Nephron progenitor cell (in vitro differentiated cells): ENCODE measurements around the gene FTO.
A peak's percentile ranks its signal among the peaks of the same experiment; 100 is the strongest.

Experiments
- DNase-seq: peaks from one replicate; pipeline ENCODE4 v3.0.0; 2021
- H3K27ac Mint-ChIP-seq: 2 replicates; pipeline ENCODE4 v1.8.0; 2021; ENCODE audit warnings: mild to moderate bottlenecking, moderate library complexity, mixed read lengths
- H3K27me3 Mint-ChIP-seq: 2 replicates; pipeline ENCODE4 v1.8.0; 2021; ENCODE audit warnings: mild to moderate bottlenecking, low read depth, mixed read lengths; ENCODE audit not compliant: poor library complexity
- H3K36me3 Mint-ChIP-seq: 2 replicates; pipeline ENCODE4 v1.8.0; 2021; ENCODE audit warnings: low read depth, mixed read lengths
- H3K4me1 Mint-ChIP-seq: 2 replicates; pipeline ENCODE4 v1.8.0; 2021; ENCODE audit warnings: mixed read lengths
- H3K4me3 Mint-ChIP-seq: 2 replicates; pipeline ENCODE4 v1.8.0; 2021; ENCODE audit warnings: mild to moderate bottlenecking, moderate library complexity, mixed read lengths
- H3K9me3 Mint-ChIP-seq: 2 replicates; pipeline ENCODE4 v1.8.0; 2021; ENCODE audit warnings: mild to moderate bottlenecking, moderate library complexity, mixed read lengths
- CTCF ChIP-seq: fragments of 200-600 bp; sonication (generic); IDR thresholded peaks from 2 replicates; pipeline ENCODE4 v1.5.0; 2021; ENCODE audit warnings: antibody characterized with exemption

FTO gene

GRCh38 chr16:54165912-54166865, 462.2 kb downstream of the FTO start:
- no peak overlapping the region for H3K4me3 Mint-ChIP-seq
- peaks cover 21% of the 10 kb centered on the region for H3K4me1 Mint-ChIP-seq
- no peaks in the 10 kb centered on the region for H3K36me3 Mint-ChIP-seq
- peaks cover 32% of the 10 kb centered on the region for H3K27me3 Mint-ChIP-seq
- no peaks in the 10 kb centered on the region for H3K9me3 Mint-ChIP-seq
- H3K27ac Mint-ChIP-seq: no peak overlapping the region
- no peak for TF ChIP-seq CTCF
- DNase-seq: no peak

GRCh38 chr16:54169112-54169511, 465.2 kb downstream of the FTO start:
- no peak for TF ChIP-seq CTCF
- H3K27ac Mint-ChIP-seq: no peak overlapping the region
- H3K4me1 Mint-ChIP-seq: peaks cover 33% of the 10 kb centered on the region
- H3K9me3 Mint-ChIP-seq: no peaks in the 10 kb centered on the region
- no peak overlapping the region for H3K4me3 Mint-ChIP-seq
- peaks cover 44% of the 10 kb centered on the region for H3K27me3 Mint-ChIP-seq
- no peaks in the 10 kb centered on the region for H3K36me3 Mint-ChIP-seq
- DNase-seq: no peak

GRCh38 chr16:54171626-54172537, 467.9 kb downstream of the FTO start:
- no peaks in the 10 kb centered on the region for H3K36me3 Mint-ChIP-seq
- no peak overlapping the region for H3K4me3 Mint-ChIP-seq
- no peak for TF ChIP-seq CTCF
- no peaks in the 10 kb centered on the region for H3K9me3 Mint-ChIP-seq
- peaks cover 54% of the 10 kb centered on the region for H3K4me1 Mint-ChIP-seq
- H3K27me3 Mint-ChIP-seq: peaks cover 49% of the 10 kb centered on the region
- no peak for DNase-seq
- no peak overlapping the region for H3K27ac Mint-ChIP-seq

GRCh38 chr16:54173490-54173889, 469.5 kb downstream of the FTO start:
- Mint-ChIP-seq H3K36me3 (no peaks in the 10 kb centered on the region), H3K27ac (no peak overlapping the region), H3K4me3 (no peak overlapping the region), H3K4me1 (peaks cover 70% of the 10 kb centered on the region), H3K9me3 (no peaks in the 10 kb centered on the region), H3K27me3 (peaks cover 40% of the 10 kb centered on the region)
- no peak for DNase-seq
- no peak for TF ChIP-seq CTCF

- H3K27me3 Mint-ChIP-seq: peaks cover 37% of the 10 kb centered on the region
- no peak for TF ChIP-seq CTCF
- H3K4me1 Mint-ChIP-seq: peaks cover 76% of the 10 kb centered on the region
Observed at GRCh38 chr16:54174201-54174600, 470.2 kb downstream of the FTO start.

More at GRCh38 chr16:54174201-54174600, 470.2 kb downstream of the FTO start:
- Mint-ChIP-seq H3K4me3 (peak overlapping the region; percentile 24), H3K9me3 (no peaks in the 10 kb centered on the region), H3K27ac (peak overlapping the region; percentile 79), H3K36me3 (no peaks in the 10 kb centered on the region)
- DNase-seq: peak; percentile 17
